ENCODE results near the gene HPGD. TPM values are rescaled to one million over a fixed set of nuclear protein-coding genes. Genes with fewer than 3 reads are reported as not detected.

HPGD gene
- total RNA-seq, 6 donors from 2014 or later, result 39.8 to 181 (median 72.5) TPM

GRCh38 chr4:174550541-174550940 lies 28.3 kb upstream of the HPGD start:
- Histone ChIP-seq H3K4me1 (no peaks in the 10 kb centered on the region), H3K27me3 (no peaks in the 10 kb centered on the region), H3K9me3 (no peaks in the 10 kb centered on the region), H3K4me3 (no peak overlapping the region), H3K27ac (no peak overlapping the region), H3K36me3 (no peaks in the 10 kb centered on the region)
- DNase-seq, result no peak
- TF ChIP-seq CTCF (IDR thresholded peaks at IDR 0.05) (no peak), EP300 (IDR thresholded peaks at IDR 0.05) (no peak), POLR2A (IDR thresholded peaks at IDR 0.05) (no peak), POLR2AphosphoS5 (IDR thresholded peaks at IDR 0.05) (no peak)
- ATAC-seq (ENCODE audit: low FRiP score in 2 of 2), result no peak

GRCh38 chr4:174549721-174550120 lies 27.4 kb upstream of the HPGD start:
- Histone ChIP-seq H3K9me3 (no peaks in the 10 kb centered on the region), H3K4me3 (no peak overlapping the region), H3K36me3 (no peaks in the 10 kb centered on the region), H3K27ac (no peak overlapping the region), H3K27me3 (no peaks in the 10 kb centered on the region), H3K4me1 (no peaks in the 10 kb centered on the region)
- ATAC-seq (ENCODE audit: low FRiP score in 2 of 2) (no peak), DNase-seq (no peak)
- TF ChIP-seq POLR2AphosphoS5 (IDR thresholded peaks at IDR 0.05), result no peak
- no peak for TF ChIP-seq POLR2A (IDR thresholded peaks at IDR 0.05)
- TF ChIP-seq CTCF (IDR thresholded peaks at IDR 0.05), result no peak
- no peak for TF ChIP-seq EP300 (IDR thresholded peaks at IDR 0.05)
- 78 to 84% methylated on average over 1 of the region's 1 CpG for WGBS, 2 donors

GRCh38 chr4:174545268-174545667 lies 23.0 kb upstream of the HPGD start:
- Histone ChIP-seq H3K9me3 (no peaks in the 10 kb centered on the region), H3K36me3 (no peaks in the 10 kb centered on the region), H3K27me3 (no peaks in the 10 kb centered on the region), H3K4me1 (no peaks in the 10 kb centered on the region), H3K27ac (no peak overlapping the region), H3K4me3 (no peak overlapping the region)
- ATAC-seq (ENCODE audit: low FRiP score in 2 of 2) (no peak), DNase-seq (no peak)
- TF ChIP-seq POLR2A (IDR thresholded peaks at IDR 0.05) (no peak), POLR2AphosphoS5 (IDR thresholded peaks at IDR 0.05) (no peak), EP300 (IDR thresholded peaks at IDR 0.05) (no peak), CTCF (IDR thresholded peaks at IDR 0.05) (no peak)

GRCh38 chr4:174544496-174544895 lies 22.2 kb upstream of the HPGD start:
- DNase-seq (no peak), ATAC-seq (ENCODE audit: low FRiP score in 2 of 2) (no peak)
- Histone ChIP-seq H3K4me3 (no peak overlapping the region), H3K4me1 (no peaks in the 10 kb centered on the region), H3K27ac (no peak overlapping the region), H3K36me3 (no peaks in the 10 kb centered on the region), H3K9me3 (no peaks in the 10 kb centered on the region), H3K27me3 (no peaks in the 10 kb centered on the region)
- WGBS, 2 donors, result 55 to 66% methylated on average over 4 of the region's 4 CpGs
- TF ChIP-seq EP300 (IDR thresholded peaks at IDR 0.05), result no peak
- no peak for TF ChIP-seq POLR2AphosphoS5 (IDR thresholded peaks at IDR 0.05)
- no peak for TF ChIP-seq POLR2A (IDR thresholded peaks at IDR 0.05)
- TF ChIP-seq CTCF (IDR thresholded peaks at IDR 0.05), result no peak

- no peaks in the 10 kb centered on the region for H3K4me1 ChIP-seq
- H3K4me3 ChIP-seq, result no peak overlapping the region
- no peak overlapping the region for H3K27ac ChIP-seq
- 95 to 100% methylated on average over 10 of the region's 10 CpGs for WGBS, 2 donors
- no peak for DNase-seq
- H3K36me3 ChIP-seq, result no peaks in the 10 kb centered on the region
- TF ChIP-seq EP300 (IDR thresholded peaks at IDR 0.05) (no peak), POLR2A (IDR thresholded peaks at IDR 0.05) (no peak), CTCF (IDR thresholded peaks at IDR 0.05) (no peak), POLR2AphosphoS5 (IDR thresholded peaks at IDR 0.05) (no peak)
- H3K9me3 ChIP-seq, result no peaks in the 10 kb centered on the region
- no peak for ATAC-seq (ENCODE audit: low FRiP score in 2 of 2)
- H3K27me3 ChIP-seq, result no peaks in the 10 kb centered on the region
These were observed 17.9 kb upstream of the HPGD start for GRCh38 chr4:174540175-174540574.
